ENCODE results near the gene ENHO.

- TF ChIP-seq EZH2 (IDR thresholded peaks at IDR 0.05; ENCODE audit: insufficient read depth, poor library complexity, severe bottlenecking) (no peak), EZH2phosphoT487 (IDR thresholded peaks at IDR 0.05; ENCODE audit: insufficient read depth, low read depth) (no peak)
Measured at GRCh38 chr9:34505370-34506120, 17.2 kb downstream of the ENHO start.

Data from GM23248 (cell line).